GM19324 (cell line): ENCODE data around the gene EPDR1.
A peak's percentile ranks its signal among the peaks of the same experiment; 100 is the strongest.

Experiments
- ATAC-seq: cut with Tn5 transposase; IDR thresholded peaks from one replicate; pipeline ENCODE4 v1.9.1; 2021; ENCODE audit warnings: mild to moderate bottlenecking, moderate library complexity; ENCODE audit not compliant: unreplicated experiment, low FRiP score

The EPDR1 gene

GRCh38 chr7:37920305-37920848, at the start of gene EPDR1:
EPDR1 (plus strand) TSS chr7:37920640; CDS start chr7:37920940, 300 bp downstream.
- peak; percentile 57 for ATAC-seq

- no peak for ATAC-seq
These were observed 38.4 kb upstream of the EPDR1 start for GRCh38 chr7:37882086-37882485.

- no peak for ATAC-seq
These were observed 27.1 kb upstream of the EPDR1 start for GRCh38 chr7:37893359-37893758.

GRCh38 chr7:37894671-37895070, 25.8 kb upstream of the EPDR1 start:
- no peak for ATAC-seq

GRCh38 chr7:37899712-37900247, 20.7 kb upstream of the EPDR1 start:
- no peak for ATAC-seq

GRCh38 chr7:37901236-37901827, 19.1 kb upstream of the EPDR1 start:
- no peak for ATAC-seq

- ATAC-seq: no peak
These were observed 18.4 kb upstream of the EPDR1 start for GRCh38 chr7:37901890-37902524.

GRCh38 chr7:37908221-37908788, 12.1 kb upstream of the EPDR1 start:
- ATAC-seq: no peak

GRCh38 chr7:37912756-37913155, 7.7 kb upstream of the EPDR1 start:
- ATAC-seq: no peak

- no peak for ATAC-seq
These were observed 5.0 kb upstream of the EPDR1 start for GRCh38 chr7:37915438-37915837.

GRCh38 chr7:37916017-37916672, 4.3 kb upstream of the EPDR1 start:
- ATAC-seq: no peak

GRCh38 chr7:37916673-37917660, 3.5 kb upstream of the EPDR1 start, which contains the start of gene SFRP4:
SFRP4 (minus strand) TSS chr7:37916817; CDS start chr7:37916537, 280 bp downstream.
- no peak for ATAC-seq

GRCh38 chr7:37918526-37918925, 1.9 kb upstream of the EPDR1 start:
- no peak for ATAC-seq

GRCh38 chr7:37920849-37921805, 687 bp downstream of the EPDR1 start:
- ATAC-seq: peak; percentile 66

- ATAC-seq: no peak
These were observed 1.4 kb downstream of the EPDR1 start for GRCh38 chr7:37921876-37922275.

GRCh38 chr7:37923996-37924395, 3.6 kb downstream of the EPDR1 start:
- no peak for ATAC-seq

- ATAC-seq: no peak
These were observed 4.1 kb downstream of the EPDR1 start for GRCh38 chr7:37924491-37925041.

- ATAC-seq: no peak
These were observed 5.2 kb downstream of the EPDR1 start for GRCh38 chr7:37925620-37926019.
